Type B pancreatic cell (in vitro differentiated cells): Measurements from ENCODE around the gene NTM. TPM values are rescaled to one million over a fixed set of nuclear protein-coding genes. Genes with fewer than 3 reads are reported as not detected.

ENCODE experiments used
- DNase-seq: peaks from one replicate; pipeline ENCODE4 v3.0.0; 2021; ENCODE audit warnings: mixed read lengths; ENCODE audit not compliant: unreplicated experiment; ENCODE audit errors: extremely low spot score
- H3K27ac Mint-ChIP-seq: 2 replicates; pipeline ENCODE4 v1.8.0; 2021; ENCODE audit warnings: mild to moderate bottlenecking, mixed read lengths
- H3K27me3 Mint-ChIP-seq: 2 replicates; pipeline ENCODE4 v1.8.0; 2021; ENCODE audit warnings: mixed read lengths
- H3K36me3 Mint-ChIP-seq: 2 replicates; pipeline ENCODE4 v1.8.0; 2021; ENCODE audit warnings: mixed read lengths
- H3K4me1 Mint-ChIP-seq: one replicate; pipeline ENCODE4 v1.8.0; 2021; ENCODE audit warnings: mixed read lengths; ENCODE audit not compliant: unreplicated experiment
- H3K4me3 Mint-ChIP-seq: 2 replicates; pipeline ENCODE4 v1.8.0; 2021; ENCODE audit warnings: mild to moderate bottlenecking, mixed read lengths
- H3K9me3 Mint-ChIP-seq: 2 replicates; pipeline ENCODE4 v1.8.0; 2021; ENCODE audit warnings: mixed read lengths
- total RNA-seq: library from RNA; stranded (reverse); gene quantifications from 2 replicates; pipeline ENCODE4 v1.2.1, GENCODE V29; 2021; ENCODE audit warnings: low replicate concordance
- TF ChIP-seq, protein P1 (sequence below): fragments of 200-600 bp; sonication (generic); conservative IDR thresholded peaks from 2 replicates; pipeline ENCODE4 v1.5.0; 2021; ENCODE audit warnings: antibody characterized with exemption, mild to moderate bottlenecking

Gene NTM
- total RNA-seq, 1 donor from 2014 or later: 19.2 TPM

DNA sequence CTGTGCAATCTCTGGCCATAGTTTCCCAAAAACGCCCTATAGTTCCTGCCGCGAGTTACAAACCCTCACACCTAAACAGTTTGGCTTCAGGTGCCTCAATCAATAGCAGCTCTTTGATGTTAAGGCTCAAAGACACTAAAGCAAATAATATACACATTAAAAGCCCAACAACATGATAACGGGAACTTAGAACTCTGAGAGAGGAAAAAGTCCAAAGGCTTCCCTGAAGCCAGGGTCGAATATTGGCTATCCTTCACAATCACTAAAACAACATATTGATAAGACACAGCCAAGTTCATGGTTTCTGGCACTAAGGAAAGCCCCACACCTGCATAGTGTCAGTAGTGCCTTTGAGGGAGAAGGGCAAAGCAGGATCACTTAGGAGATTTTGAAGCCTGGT is 54.9 kb downstream of the NTM start:
- no peaks in the 10 kb centered on the region for H3K36me3 Mint-ChIP-seq
- H3K4me1 Mint-ChIP-seq: peaks cover 14% of the 10 kb centered on the region
- DNase-seq: no peak
- no peak overlapping the region for H3K27ac Mint-ChIP-seq
- TF ChIP-seq, protein P1, sequence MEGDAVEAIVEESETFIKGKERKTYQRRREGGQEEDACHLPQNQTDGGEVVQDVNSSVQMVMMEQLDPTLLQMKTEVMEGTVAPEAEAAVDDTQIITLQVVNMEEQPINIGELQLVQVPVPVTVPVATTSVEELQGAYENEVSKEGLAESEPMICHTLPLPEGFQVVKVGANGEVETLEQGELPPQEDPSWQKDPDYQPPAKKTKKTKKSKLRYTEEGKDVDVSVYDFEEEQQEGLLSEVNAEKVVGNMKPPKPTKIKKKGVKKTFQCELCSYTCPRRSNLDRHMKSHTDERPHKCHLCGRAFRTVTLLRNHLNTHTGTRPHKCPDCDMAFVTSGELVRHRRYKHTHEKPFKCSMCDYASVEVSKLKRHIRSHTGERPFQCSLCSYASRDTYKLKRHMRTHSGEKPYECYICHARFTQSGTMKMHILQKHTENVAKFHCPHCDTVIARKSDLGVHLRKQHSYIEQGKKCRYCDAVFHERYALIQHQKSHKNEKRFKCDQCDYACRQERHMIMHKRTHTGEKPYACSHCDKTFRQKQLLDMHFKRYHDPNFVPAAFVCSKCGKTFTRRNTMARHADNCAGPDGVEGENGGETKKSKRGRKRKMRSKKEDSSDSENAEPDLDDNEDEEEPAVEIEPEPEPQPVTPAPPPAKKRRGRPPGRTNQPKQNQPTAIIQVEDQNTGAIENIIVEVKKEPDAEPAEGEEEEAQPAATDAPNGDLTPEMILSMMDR: no peak
- H3K4me3 Mint-ChIP-seq: no peak overlapping the region
- peaks cover 11% of the 10 kb centered on the region for H3K27me3 Mint-ChIP-seq
- H3K9me3 Mint-ChIP-seq: no peaks in the 10 kb centered on the region

- peaks cover 12% of the 10 kb centered on the region for H3K4me1 Mint-ChIP-seq
- TF ChIP-seq, protein P1: no peak
These were observed 58.4 kb downstream of the NTM start for GRCh38 chr11:131428853-131429252.

GRCh38 chr11:131430473-131431208 is 60.2 kb downstream of the NTM start:
- H3K4me1 Mint-ChIP-seq: peaks cover 5% of the 10 kb centered on the region
- peaks cover 4% of the 10 kb centered on the region for H3K27me3 Mint-ChIP-seq
- TF ChIP-seq, protein P1: no peak
- no peaks in the 10 kb centered on the region for H3K9me3 Mint-ChIP-seq
- no peak for DNase-seq
- no peak overlapping the region for H3K27ac Mint-ChIP-seq
- no peak overlapping the region for H3K4me3 Mint-ChIP-seq
- H3K36me3 Mint-ChIP-seq: no peaks in the 10 kb centered on the region

More at GRCh38 chr11:131428853-131429252, 58.4 kb downstream of the NTM start:
- Mint-ChIP-seq H3K27ac (no peak overlapping the region), H3K27me3 (peaks cover 7% of the 10 kb centered on the region), H3K36me3 (no peaks in the 10 kb centered on the region), H3K4me3 (no peak overlapping the region), H3K9me3 (no peaks in the 10 kb centered on the region)
- DNase-seq: no peak

DNA sequence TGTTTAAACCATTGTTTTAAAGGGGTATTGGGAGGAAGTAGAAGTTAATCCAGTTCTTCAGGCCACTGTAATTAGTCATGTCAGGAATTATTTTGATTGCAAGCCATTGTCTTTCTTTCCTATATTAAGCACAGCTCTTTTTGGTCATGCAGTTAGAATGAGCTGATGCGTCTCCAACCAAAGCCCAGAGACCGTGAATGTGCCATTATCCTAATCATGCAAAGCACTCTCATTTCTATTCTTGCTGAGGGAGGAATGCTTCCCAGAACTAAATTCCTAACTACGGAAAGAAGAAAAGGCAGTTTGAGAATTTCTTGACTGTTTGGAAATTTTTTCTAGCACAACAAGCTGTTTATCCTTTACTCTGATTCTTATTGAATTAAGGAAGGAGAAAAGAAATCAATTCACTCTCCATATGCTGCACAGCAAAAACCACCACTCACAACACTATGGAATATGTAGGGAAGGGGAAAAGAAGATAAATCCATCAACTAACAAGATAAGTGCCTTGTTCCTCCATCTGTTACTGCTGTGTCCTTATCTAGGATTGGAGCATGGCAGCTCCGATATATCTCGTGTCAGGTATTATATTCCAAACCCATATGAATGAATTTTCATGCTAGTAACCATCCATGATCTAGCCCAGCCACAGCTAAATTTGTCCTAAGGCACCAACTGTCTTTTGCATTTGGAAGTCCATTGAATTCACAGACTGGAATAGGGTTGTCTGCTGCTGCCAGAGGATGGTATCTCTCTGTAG is 70.8 kb downstream of the NTM start:
- peaks cover 16% of the 10 kb centered on the region for H3K27me3 Mint-ChIP-seq
- H3K9me3 Mint-ChIP-seq: no peaks in the 10 kb centered on the region
- H3K27ac Mint-ChIP-seq: no peak overlapping the region
- H3K4me3 Mint-ChIP-seq: no peak overlapping the region
- TF ChIP-seq, protein P1: no peak
- DNase-seq: no peak
- no peaks in the 10 kb centered on the region for H3K4me1 Mint-ChIP-seq
- no peaks in the 10 kb centered on the region for H3K36me3 Mint-ChIP-seq

DNA sequence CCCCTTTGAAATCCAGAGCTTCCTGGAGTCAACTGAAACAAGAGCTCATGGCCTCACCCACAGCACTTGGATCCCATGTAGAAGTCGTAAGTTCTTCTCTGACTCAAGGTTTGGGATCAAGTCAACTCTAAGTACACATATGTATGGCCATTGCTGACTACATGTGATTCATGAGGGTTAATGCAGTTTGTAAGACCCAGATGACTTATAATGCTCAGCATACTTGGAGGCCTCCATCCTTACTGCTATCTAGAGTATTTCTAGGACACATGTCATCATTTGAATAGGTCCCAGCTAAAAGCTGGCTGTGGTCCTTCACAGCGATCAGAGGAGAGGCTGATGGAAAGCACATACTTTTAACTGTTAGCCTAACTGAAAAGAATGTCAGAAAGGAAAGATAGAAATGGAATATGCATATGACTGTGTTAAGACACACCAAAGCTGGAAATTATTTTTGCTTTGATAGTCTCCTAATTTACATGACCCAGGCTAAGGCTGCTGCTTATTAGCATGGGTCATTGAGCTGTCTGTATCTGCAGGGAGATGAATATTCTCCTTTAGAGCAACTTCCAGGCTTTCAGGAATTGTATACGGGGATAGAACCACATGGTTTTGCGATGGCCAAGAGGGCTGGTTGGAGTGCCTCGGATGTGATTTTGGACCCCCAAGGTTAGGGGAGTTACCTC is 76.3 kb downstream of the NTM start:
- H3K4me3 Mint-ChIP-seq: no peak overlapping the region
- no peak overlapping the region for H3K27ac Mint-ChIP-seq
- TF ChIP-seq, protein P1: no peak
- no peaks in the 10 kb centered on the region for H3K36me3 Mint-ChIP-seq
- DNase-seq: no peak
- no peaks in the 10 kb centered on the region for H3K9me3 Mint-ChIP-seq
- peaks cover 15% of the 10 kb centered on the region for H3K27me3 Mint-ChIP-seq
- H3K4me1 Mint-ChIP-seq: no peaks in the 10 kb centered on the region
